Measurements from ENCODE around the gene RBM28. TPM values are rescaled to one million over a fixed set of nuclear protein-coding genes. Genes with fewer than 3 reads are reported as not detected.

Gene RBM28
- total RNA-seq, 1 experiment from 2014 or later, result 70.0 TPM

- no peak overlapping the region for H2AFZ ChIP-seq (ENCODE audit: low read length)
- no peaks in the 10 kb centered on the region for H3K9me3 ChIP-seq (ENCODE audit: control insufficient read depth, low read depth, low read length)
- no peak overlapping the region for H2BK20ac ChIP-seq (ENCODE audit: low read depth, low read length, poor library complexity, severe bottlenecking)
- H3K23me2 ChIP-seq (ENCODE audit: insufficient read length, low read depth, low read length, poor library complexity, severe bottlenecking), result no peaks in the 10 kb centered on the region
- peaks cover 4% of the 10 kb centered on the region; the same call in 1 of the 2 replicates for H3K27me3 Mint-ChIP-seq (ENCODE audit: low read depth)
- H3K27me3 ChIP-seq (ENCODE audit: insufficient read depth, low read length), result no peaks in the 10 kb centered on the region
- no peak overlapping the region for H2BK120ac ChIP-seq (ENCODE audit: low read depth, low read length, poor library complexity, severe bottlenecking)
- no peak overlapping the region for H4K5ac ChIP-seq (ENCODE audit: insufficient read length, low read depth, low read length)
- WGBS (ENCODE audit: extremely low coverage, insufficient read length, low lambda C conversion rate), result no CpG with 5 or more reads among the region's 3 CpGs
- no peak overlapping the region for H2AK5ac ChIP-seq (ENCODE audit: insufficient read length, low read length)
- no peak overlapping the region for H3K18ac ChIP-seq (ENCODE audit: insufficient read length, low read depth, low read length)
- H3K27ac Mint-ChIP-seq, result no peak overlapping the region
- H3K4me1 Mint-ChIP-seq, result peaks cover 60 to 75% of the 10 kb centered on the region in 2 experiments
- H4K8ac ChIP-seq (replicated peaks; ENCODE audit: insufficient read length, low read depth, low read length), result no peak overlapping the region
- H2BK15ac ChIP-seq (ENCODE audit: low read depth, low read length), result no peak overlapping the region
- no peak overlapping the region for H3T11ph ChIP-seq (ENCODE audit: low read length)
- no peak for TF ChIP-seq CTCF (conservative IDR thresholded peaks at IDR 0.05)
- H3K4me3 Mint-ChIP-seq, result peak overlapping the region in 1 of 2 experiments; percentile 45; a peak in 1 of 5 replicates
- DNase-seq, result no peak
- peaks cover 0 to 4% (median 3%) of the 10 kb centered on the region in 3 experiments; a peak in 2 of 7 replicates for H3K36me3 Mint-ChIP-seq (ENCODE audit: insufficient read depth in 1 of 3, low read depth in 3 of 3)
- H3K27ac ChIP-seq (ENCODE audit: insufficient read length, low read depth, low read length), result no peak overlapping the region
- no peaks in the 10 kb centered on the region for H3K79me1 ChIP-seq (ENCODE audit: insufficient read depth, low read depth, low read length, poor library complexity, severe bottlenecking)
- no peak overlapping the region for H3K56ac ChIP-seq (ENCODE audit: insufficient read length, low read depth, low read length)
- H2BK12ac ChIP-seq (ENCODE audit: insufficient read length, low read depth, low read length), result no peak overlapping the region
- H3K9me3 Mint-ChIP-seq, result no peaks in the 10 kb centered on the region; a peak in 1 of 5 replicates
- H4K20me1 ChIP-seq (ENCODE audit: control insufficient read depth, insufficient read depth, insufficient read length), result no peaks in the 10 kb centered on the region
- no peak overlapping the region for H3K14ac ChIP-seq (ENCODE audit: insufficient read depth, low read length)
- peak overlapping the region; percentile 13 for H3K4me2 ChIP-seq (ENCODE audit: insufficient read depth, insufficient read length, low read length)
- no peak overlapping the region for H2BK5ac ChIP-seq (ENCODE audit: insufficient read length, low read length)
- no peaks in the 10 kb centered on the region for H3K79me2 ChIP-seq (ENCODE audit: insufficient read depth, low read length)
- H4K91ac ChIP-seq (ENCODE audit: insufficient read length, low read depth, low read length), result no peak overlapping the region
- H3K4me1 ChIP-seq (ENCODE audit: insufficient read depth, low read length), result peaks cover 6% of the 10 kb centered on the region; the same call in 1 of the 2 replicates
- H3K9ac ChIP-seq (ENCODE audit: extremely low read depth, insufficient read length, low read length), result no peak overlapping the region
- no peak overlapping the region for H3K23ac ChIP-seq (ENCODE audit: insufficient read length, low read depth, low read length)
- H3K4ac ChIP-seq (ENCODE audit: low read depth, low read length), result no peak overlapping the region
These were observed 80.3 kb downstream of the RBM28 start for GRCh38 chr7:128263420-128263819.
